Islet precursor cell (in vitro differentiated cells): Measurements from ENCODE around the gene NELFA.
"Not testable (repeated sequence)": the region's sequence is repeated elsewhere in the genome, so short reads cannot be mapped to it uniquely, and the experiment has no call there.

Source experiments
- DNase-seq: peaks from one replicate; pipeline ENCODE4 v3.0.0-alpha.2; 2018

The NELFA gene

GRCh38 chr4:1993718-1994516 is 14.9 kb downstream of the NELFA start:
- DNase-seq, result not testable (repeated sequence)

- DNase-seq, result no peak
Measured at GRCh38 chr4:1993169-1993516, 15.6 kb downstream of the NELFA start.

DNA sequence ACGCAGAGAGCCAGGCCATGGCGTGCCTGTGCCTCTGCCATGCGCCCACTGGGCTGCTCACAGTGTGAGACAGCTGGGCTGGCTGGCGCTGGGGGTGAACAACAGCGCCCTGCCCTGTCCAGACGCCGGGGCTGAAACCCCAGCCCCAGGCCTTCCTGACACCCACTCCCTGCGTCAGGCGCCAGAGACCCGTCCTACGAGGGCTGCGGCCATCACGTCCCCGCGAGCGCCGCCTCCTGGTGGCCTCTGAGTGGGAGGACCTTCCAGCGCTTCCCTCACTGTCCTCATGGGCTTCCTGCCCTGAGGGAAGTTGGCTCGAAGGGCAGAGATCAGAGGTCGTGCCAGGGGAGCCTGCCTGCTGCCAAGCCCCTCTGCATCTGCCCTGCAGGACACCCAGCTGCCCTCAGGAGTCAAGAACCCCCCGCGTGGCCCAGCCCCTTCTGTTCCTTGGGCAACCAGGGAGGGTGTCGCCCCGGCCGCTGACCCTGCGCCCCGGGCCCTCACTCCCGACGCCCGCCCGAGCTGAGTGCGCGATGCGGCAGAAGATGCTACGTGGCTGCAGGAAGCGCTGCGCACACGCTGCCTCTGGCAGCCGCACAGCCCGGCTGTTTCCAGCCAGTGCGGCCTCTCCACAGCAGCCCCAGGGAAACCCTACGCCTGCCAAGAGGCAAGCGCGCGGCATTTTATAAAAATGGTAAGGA is 16.2 kb downstream of the NELFA start:
- DNase-seq, result peak; percentile 90

GRCh38 chr4:1991596-1992434 is 17.0 kb downstream of the NELFA start:
- DNase-seq, result no peak

DNA sequence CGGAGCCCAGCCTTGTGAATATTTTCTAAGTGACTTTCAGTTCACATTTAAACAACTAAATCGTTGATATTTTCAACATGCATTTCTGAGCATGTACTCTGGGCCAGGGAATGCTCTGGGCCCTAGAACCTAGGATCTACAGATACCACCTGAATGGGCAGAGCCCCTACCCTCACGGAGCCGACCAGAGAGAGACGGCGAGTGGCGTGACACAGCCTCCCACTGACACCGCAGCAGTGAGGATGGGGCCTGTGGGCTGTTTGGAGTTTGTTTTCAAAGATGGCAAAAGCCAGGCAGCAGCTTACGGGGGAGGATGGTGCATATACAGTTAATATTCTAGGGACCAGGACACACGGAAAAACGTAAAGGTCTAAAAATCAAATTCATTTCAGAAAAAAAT is 17.7 kb downstream of the NELFA start:
- DNase-seq, result no peak

DNA sequence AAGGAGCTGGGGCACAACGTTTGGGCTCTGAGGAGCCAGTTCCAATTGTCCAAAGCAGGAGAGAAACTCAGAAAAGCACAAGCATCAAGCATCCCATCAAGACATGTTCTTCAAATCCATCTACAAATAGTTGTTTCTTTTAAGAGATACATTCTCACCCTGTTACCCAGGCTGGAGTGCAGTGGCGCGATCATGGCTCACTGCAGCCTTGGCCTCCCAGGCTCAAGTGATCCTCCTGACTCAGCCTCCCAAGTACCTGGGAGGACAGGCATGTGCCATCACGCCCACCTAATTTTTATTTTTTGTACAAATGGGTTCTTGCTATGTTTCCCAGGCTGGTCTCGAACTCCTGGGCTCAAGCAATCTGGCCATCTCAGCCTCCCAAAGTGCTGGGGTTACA is 18.1 kb downstream of the NELFA start:
- no peak for DNase-seq

- no peak for DNase-seq
Measured at GRCh38 chr4:1990348-1990645, 18.5 kb downstream of the NELFA start.

DNA sequence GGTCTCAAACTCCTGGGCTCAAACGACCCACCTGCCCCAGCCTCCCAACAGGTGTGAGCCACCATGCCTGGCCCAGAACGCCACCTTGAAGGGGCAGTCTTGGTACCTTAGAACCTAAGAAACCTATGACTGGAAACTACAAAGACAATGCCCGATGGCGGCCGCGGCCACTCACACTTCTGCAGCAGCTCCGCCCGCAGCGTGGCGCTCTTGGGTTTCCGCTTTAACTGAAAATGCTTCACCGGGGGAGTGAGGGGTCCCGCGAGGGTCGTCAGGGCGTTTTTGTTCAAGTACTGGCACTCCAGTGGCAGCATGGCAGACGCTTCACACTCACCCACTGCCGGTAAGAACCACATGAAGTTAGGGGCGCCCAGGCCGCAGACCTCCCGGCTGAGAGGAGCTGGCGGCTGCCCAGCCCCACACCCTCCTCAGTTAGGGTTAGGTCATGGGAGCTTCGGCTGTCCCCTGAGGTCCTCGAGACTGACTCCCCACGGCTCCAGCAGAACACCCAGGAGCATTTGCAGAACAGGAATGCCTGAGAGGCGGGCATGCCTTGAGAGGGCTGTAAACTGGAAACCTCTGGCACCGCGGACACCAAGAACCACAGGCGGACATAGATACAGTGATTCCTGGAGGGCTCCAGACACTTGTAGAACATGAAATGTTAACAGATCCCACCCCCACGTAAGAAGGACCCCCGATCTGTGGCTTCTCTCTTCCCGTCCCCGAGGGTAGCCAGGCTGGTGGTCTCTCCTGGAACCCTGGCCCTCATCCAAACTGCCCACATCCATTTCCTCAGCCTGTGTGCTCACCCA is 19.0 kb downstream of the NELFA start:
- no peak for DNase-seq

DNA sequence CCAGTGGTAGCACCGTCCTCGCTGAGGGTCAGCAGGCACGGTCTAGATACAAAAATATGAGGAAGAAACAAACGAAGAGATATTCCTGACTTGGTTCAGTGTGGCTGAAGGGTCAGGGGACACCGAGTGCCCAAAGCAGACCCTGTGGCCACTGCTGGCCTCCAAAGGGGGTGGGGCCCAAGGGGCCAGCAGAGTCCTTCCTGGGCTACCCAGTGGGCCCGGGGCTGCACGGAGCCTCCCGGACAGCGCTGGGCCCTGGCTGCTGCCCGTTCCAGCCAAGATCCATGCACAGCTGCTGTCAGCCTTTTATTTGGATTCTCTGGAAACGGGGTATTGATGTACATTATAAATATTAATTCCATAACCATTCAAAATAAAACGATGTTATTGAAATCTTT is 20.4 kb downstream of the NELFA start:
- DNase-seq, result no peak

DNA sequence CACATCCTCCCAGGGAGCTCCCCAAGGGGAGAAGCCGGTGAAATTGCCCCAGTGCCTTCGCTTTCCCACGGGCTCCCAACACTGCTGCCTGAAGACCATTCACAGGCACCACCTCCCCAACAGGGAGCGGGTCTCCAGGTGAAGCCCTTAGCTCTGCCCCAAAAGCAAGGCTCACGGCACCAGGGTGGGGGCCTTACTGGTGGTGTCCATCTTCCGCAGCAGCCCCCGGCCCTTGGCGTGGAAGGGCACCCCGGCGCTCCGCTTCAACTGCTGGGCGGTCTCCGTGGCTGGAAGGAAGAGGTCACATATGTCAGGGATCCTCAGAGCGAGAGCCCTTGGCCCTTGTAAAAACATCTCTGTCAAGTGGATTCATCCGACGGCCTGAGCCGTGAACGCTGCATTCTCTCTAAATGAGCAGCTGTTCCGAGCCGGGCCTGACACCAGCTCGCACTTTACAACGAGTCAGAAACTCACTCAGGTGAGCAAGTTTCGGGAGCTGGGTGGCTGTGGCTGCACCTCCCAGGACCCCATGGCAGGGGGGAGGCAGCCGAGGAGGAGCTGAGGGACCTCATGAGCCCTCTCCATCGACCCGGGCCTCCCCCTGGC is 20.9 kb downstream of the NELFA start:
- no peak for DNase-seq

GRCh38 chr4:1987296-1987695 is 21.5 kb downstream of the NELFA start:
- DNase-seq, result no peak

GRCh38 chr4:1986578-1987210 is 22.1 kb downstream of the NELFA start:
- no peak for DNase-seq

GRCh38 chr4:1985780-1986577 is 22.8 kb downstream of the NELFA start:
- no peak for DNase-seq

DNA sequence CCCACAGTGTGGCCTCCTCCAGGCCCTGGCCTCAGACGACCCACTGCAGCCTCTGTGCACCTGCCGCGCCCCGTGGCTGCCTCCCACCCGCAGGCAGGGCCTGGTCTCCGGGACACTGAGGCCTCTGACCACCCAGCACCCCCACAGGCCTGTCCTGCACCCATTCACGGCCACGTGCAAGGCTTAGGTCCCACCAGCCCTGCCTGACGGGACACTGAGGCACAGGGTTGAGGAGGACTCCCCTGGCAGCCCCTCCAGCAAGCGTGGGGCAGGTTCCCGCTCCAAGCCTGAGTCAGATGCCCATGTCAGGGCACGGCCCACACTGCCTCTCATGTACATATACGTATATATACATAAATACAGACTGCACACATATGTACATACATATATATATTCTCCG is 23.5 kb downstream of the NELFA start:
- DNase-seq, result no peak

DNA sequence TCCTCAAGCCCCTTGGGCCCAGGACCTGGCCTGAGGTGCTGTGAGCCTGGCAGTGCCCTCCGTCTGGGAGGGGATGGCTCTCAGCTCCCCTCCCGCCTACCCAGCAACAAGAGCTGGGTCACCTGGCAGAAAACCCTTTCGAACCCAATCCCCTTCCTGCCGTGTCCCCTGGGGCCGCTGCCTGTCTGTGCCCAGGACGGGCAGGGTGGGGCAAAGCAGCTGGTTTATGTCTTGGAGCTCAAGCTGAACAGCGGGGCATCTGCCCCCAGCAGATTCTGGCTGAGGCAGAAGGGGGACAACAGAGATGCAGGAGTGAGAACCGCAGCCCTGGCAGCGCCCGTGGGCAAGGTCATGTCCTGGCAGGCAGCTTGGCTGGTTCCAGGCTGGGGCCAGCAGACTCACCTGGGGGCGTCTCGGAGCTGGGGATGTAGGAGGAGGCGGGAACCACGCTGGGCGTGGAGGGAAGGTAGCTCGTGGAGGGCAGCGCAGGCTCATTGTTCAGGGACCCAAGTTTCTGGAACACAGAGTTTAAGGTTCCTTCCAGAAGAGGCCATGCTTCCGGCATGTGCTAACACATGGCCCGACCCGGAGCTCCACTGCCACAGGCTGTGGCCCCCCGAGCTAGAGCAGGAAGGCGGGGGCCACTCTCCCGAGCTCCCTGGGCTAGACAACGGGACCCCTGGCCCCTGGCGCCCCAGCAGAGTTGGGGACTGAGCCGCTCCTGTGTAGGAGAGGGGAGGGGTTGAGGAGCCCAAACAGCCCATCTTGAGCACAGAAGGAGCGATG is 24.2 kb downstream of the NELFA start:
- DNase-seq, result peak; percentile 43

DNA sequence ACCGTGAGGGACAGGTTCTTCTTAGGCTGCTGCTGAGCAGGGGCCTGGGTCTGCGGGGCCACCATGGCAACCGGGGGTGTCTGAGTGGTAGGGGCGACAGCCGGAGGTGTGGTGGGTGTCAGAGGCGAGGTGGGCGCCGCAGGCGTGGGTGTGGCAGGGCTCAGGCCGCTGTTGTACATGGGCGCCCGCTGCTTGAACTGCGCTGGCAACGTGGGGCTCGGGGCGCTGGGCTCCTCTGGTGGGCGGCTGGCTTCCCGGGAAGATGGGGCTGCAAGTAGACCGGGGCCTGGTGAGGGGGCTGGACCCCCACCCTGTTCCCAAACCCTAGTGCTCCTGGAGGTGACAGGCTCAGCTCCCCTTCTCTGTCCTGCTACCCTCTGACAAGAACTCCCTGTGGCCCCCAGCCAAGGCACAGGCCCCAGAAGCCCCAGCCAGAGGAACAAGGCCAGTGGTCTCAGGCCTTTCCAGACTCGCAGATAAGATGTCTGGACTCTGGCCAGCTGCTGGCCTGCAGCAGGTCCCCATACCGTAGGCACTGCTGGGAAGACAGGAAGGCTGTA is 24.8 kb downstream of the NELFA start:
- peak; percentile 52 for DNase-seq

DNA sequence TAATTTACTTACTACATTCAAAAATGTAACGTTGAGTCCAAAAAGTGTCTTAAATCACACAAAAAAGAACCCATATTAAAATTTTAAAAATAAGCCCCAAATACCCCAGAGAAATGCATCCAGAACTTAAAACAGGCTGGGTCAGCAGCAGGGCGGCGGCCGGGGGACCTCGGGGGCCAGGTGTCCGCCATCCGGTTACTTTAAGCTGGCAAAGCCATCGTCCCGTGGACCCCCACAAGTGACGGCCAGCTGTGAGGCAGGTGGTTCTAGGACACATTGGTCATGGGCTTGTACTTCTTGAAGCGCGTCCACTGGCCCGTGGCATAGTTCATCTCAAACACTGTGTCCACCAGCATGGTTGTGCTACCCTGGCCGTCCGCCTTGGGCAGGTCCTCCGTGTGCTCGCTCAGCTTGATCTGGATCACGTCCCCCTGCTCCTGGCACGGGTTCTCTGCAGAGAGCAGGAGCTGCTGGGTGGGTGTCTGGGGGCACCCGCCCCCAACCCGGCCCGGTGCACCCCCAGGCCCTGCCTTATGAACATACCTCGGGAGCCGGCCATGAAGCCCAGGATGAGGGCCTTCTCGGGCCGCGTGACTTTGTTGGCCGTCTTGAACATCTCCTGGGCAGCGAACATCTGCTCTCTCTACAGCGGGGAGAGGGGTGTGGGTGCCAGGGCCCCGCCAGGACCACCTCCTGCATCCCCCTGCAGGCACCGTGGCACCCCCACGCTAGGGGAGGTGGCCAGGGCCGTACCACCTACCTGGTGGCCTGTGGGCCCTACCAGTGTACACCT is 25.5 kb downstream of the NELFA start:
- no peak for DNase-seq

DNA sequence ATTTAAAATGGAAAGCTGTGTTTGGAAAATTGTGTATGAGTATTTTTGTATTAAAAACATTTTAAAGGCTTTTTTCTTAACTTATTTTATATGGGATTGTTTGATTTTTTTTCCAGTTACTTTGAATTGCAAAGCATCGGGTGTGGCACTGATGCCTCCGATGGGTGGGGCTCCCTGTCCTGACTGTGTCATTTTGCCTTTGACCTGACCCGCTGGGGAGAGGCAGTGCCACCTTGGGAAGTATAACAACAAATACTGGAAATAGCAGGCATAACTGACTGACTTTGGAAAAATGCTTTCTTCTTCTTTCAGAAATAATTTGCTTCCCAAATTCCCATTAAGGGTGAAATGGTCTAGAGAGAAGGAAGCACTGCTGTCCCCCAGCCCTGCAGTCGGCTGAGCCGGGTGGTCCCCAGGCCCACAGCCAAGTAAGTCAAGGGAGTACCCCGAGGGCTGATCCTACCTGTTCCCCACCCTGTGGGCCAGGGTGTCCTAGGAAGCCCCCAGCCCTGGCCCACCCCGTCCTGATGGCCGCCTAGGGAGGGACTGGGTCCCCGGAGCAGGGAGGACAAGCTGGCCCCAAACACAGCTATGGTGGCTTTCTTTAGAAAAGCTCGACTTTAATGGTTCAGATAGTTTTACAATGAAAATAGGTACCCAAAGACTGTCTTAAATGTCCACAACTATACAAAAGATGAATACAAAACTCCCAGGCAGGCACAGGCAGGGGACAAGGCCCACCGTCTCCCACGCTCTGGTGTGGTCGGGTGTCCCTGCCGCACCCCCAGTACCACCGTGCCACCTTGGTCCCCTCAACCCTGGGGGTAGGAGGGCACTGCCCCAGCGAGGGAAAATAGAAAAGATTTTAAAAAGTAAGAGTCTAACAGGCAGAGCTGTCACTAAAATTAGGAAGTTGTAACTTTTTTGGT is 26.4 kb downstream of the NELFA start:
- DNase-seq, result no peak
